HCT116 (cell line): Measurements from ENCODE around the gene EML1. TPM values are rescaled to one million over a fixed set of nuclear protein-coding genes. Genes with fewer than 3 reads are reported as not detected.

Source experiments
- ATAC-seq: fragments of 200-7000 bp; cut with Tn5 transposase; 2 replicates; pipeline ENCODE4 v1.9.1; 2020; ENCODE audit warnings: mild to moderate bottlenecking, moderate library complexity
- Bru-seq: library from RNA; stranded (reverse); fragments of 400-500 nt; gene quantifications from one replicate; lab custom pipeline; 2021; lab: Mats Ljungman, UMichigan
- BruChase-seq, 2 experiments: library from RNA; stranded (reverse); fragments of 400-500 nt; gene quantifications; one replicate each; lab custom pipeline; 2021; lab: Mats Ljungman, UMichigan
- BruUV-seq: library from RNA; stranded (reverse); fragments of 400-500 nt; replicated peaks from 2 replicates; lab custom pipeline; 2021; lab: Mats Ljungman, UMichigan
- CTCF ChIA-PET: fragments of 300-600 bp; sonication (Branson Sonifier 250); formaldehyde crosslinking; loops from one replicate; lab custom pipeline; 2021; ENCODE audit warnings: antibody characterized with exemption; lab: Charles Lee
- POLR2A ChIA-PET: fragments of 300-600, 350-600 bp; sonication (Branson Sonifier 250); formaldehyde crosslinking; loops from one replicate; lab custom pipeline; 2021; ENCODE audit warnings: antibody characterized with exemption; lab: Charles Lee
- RAD21 ChIA-PET, 2 experiments: fragments of 300-600 bp; sonication (Branson Sonifier 250); formaldehyde crosslinking; loops; one replicate each; lab custom pipeline; 2023; ENCODE audit warnings: low total read pairs in 2 of 2; ENCODE audit not compliant: uncharacterized antibody in 2 of 2, unreplicated experiment in 2 of 2, low non-redundant PET in 1 of 2; lab: Charles Lee
- DNase-seq: peaks from one replicate; pipeline ENCODE4 v3.0.0-alpha.2; 2010; ENCODE audit warnings: low read depth, low spot score
- H2AFZ ChIP-seq: fragments of 200-600 bp; shearing (Covaris generic), sonication (generic); 2 replicates; pipeline ENCODE4 v1.6.1; 2017; ENCODE audit warnings: low read depth, mixed run types, mixed read lengths, antibody characterized with exemption, low read length; ENCODE audit not compliant: poor library complexity, severe bottlenecking
- H3K27ac ChIP-seq: 2 replicates; pipeline ENCODE4 v1.5.1; 2012; ENCODE audit warnings: low read depth, low read length
- H3K27me3 ChIP-seq: fragments of 200-600 bp; sonication (generic); 2 replicates; pipeline ENCODE4 v1.6.1; 2016; ENCODE audit warnings: mixed run types, low read length, mixed read lengths; ENCODE audit not compliant: insufficient read depth
- H3K36me3 ChIP-seq, 2 experiments: fragments of 200-500 bp in 1 of 2; fragments of 200-600 bp in 1 of 2; sonication (Bioruptor generic) in 1 of 2; sonication (generic) in 1 of 2; 2 replicates each; pipeline versions ENCODE4 v1.5.1 to v1.6.1; 2014 to 2016; ENCODE audit warnings: low read length in 2 of 2, inconsistent platforms in 1 of 2, mixed read lengths in 1 of 2, mixed run types in 1 of 2; ENCODE audit not compliant: insufficient read depth in 2 of 2, control insufficient read depth in 1 of 2
- H3K4me1 ChIP-seq, 2 experiments: fragments of 200-600 bp in 1 of 2; sonication (generic) in 1 of 2; 2 replicates each; pipeline versions ENCODE4 v1.5.1 to v1.6.1; 2012 to 2017; ENCODE audit warnings: low read length in 2 of 2, inconsistent platforms in 1 of 2, mild to moderate bottlenecking in 1 of 2, mixed read lengths in 1 of 2, mixed run types in 1 of 2, moderate library complexity in 1 of 2; ENCODE audit not compliant: insufficient read depth in 2 of 2, control insufficient read depth in 1 of 2
- H3K4me2 ChIP-seq: fragments of 200-600 bp; sonication (generic); 2 replicates; pipeline ENCODE4 v1.6.1; 2017; ENCODE audit warnings: mixed run types, low read length, mixed read lengths
- H3K4me3 ChIP-seq, 2 experiments: fragments of 200-600 bp in 1 of 2; sonication (generic) in 1 of 2; replicated peaks in 1 of 2; 2 replicates each; pipeline ENCODE4 v1.5.1; 2011 to 2016; ENCODE audit warnings: low read length in 2 of 2, control low read depth in 1 of 2, low read depth in 1 of 2, mild to moderate bottlenecking in 1 of 2, mixed read lengths in 1 of 2, mixed run types in 1 of 2
- H3K79me2 ChIP-seq: fragments of 200-600 bp; sonication (generic); 2 replicates; pipeline ENCODE4 v1.6.1; 2017; ENCODE audit warnings: mild to moderate bottlenecking, mixed run types, low read length, moderate library complexity, mixed read lengths; ENCODE audit not compliant: insufficient read depth
- H3K9ac ChIP-seq: fragments of 200-600 bp; sonication (generic); 2 replicates; pipeline ENCODE4 v1.6.1; 2016; ENCODE audit warnings: low read length, mixed read lengths
- H3K9me2 ChIP-seq: fragments of 200-600 bp; sonication (generic), shearing (Covaris generic); 2 replicates; pipeline ENCODE4 v1.6.1; 2017; ENCODE audit warnings: mixed run types, mild to moderate bottlenecking, moderate library complexity; ENCODE audit not compliant: insufficient read depth
- H3K9me3 ChIP-seq, 2 experiments: fragments of 200-500 bp in 1 of 2; fragments of 200-600 bp in 1 of 2; sonication (Bioruptor generic) in 1 of 2; sonication (generic) in 1 of 2; 2 replicates each; pipeline ENCODE4 v1.6.1; 2014 to 2017; ENCODE audit warnings: low read length in 2 of 2, mixed read lengths in 2 of 2, inconsistent platforms in 1 of 2, low read depth in 1 of 2, mild to moderate bottlenecking in 1 of 2, mixed run types in 1 of 2, moderate library complexity in 1 of 2; ENCODE audit not compliant: control insufficient read depth in 1 of 2, insufficient read depth in 1 of 2
- H4K20me1 ChIP-seq: fragments of 200-600 bp; sonication (generic), shearing (Covaris generic); 2 replicates; pipeline ENCODE4 v1.6.1; 2017; ENCODE audit warnings: mixed run types, mild to moderate bottlenecking, moderate library complexity; ENCODE audit not compliant: insufficient read depth
- CBX3 ChIP-seq: IDR thresholded peaks from 2 replicates; pipeline ENCODE4 v1.6.1; 2012; ENCODE audit warnings: low read depth
- CEBPB ChIP-seq: IDR thresholded peaks from 2 replicates; pipeline ENCODE4 v1.6.1; 2012; ENCODE audit warnings: low read depth
- CTCF ChIP-seq, 3 experiments: fragments of 200-600 bp in 1 of 3; sonication (generic) in 1 of 3; IDR thresholded peaks in 2 of 3; conservative IDR thresholded peaks in 1 of 3; 2 replicates each; pipeline ENCODE4 v1.5.1; 2012 to 2017; ENCODE audit warnings: low read depth in 2 of 3, low read length in 2 of 3, antibody characterized with exemption in 1 of 3, borderline replicate concordance in 1 of 3, control low read depth in 1 of 3, mild to moderate bottlenecking in 1 of 3, mixed read lengths in 1 of 3, mixed run types in 1 of 3, moderate library complexity in 1 of 3; ENCODE audit not compliant: insufficient read depth in 1 of 3
- EGR1 ChIP-seq: IDR thresholded peaks from 2 replicates; pipeline ENCODE4 v1.6.1; 2012; ENCODE audit warnings: low read depth
- ELF1 ChIP-seq: IDR thresholded peaks from 2 replicates; pipeline ENCODE4 v1.6.1; 2012; ENCODE audit warnings: low read depth, borderline replicate concordance
- EZH2 ChIP-seq: fragments of 200-600 bp; sonication (generic); IDR thresholded peaks from 2 replicates; pipeline ENCODE4 v1.6.1; 2017; ENCODE audit warnings: antibody characterized with exemption, mixed run types
- FOSL1 ChIP-seq: IDR thresholded peaks from 2 replicates; pipeline ENCODE4 v1.6.1; 2012; ENCODE audit warnings: low read depth
- MAX ChIP-seq: IDR thresholded peaks from 2 replicates; pipeline ENCODE4 v1.6.1; 2012
- POLR2A ChIP-seq: IDR thresholded peaks from 2 replicates; pipeline ENCODE4 v1.7.0; 2011; ENCODE audit warnings: borderline replicate concordance; ENCODE audit not compliant: insufficient read depth, insufficient read length; ENCODE audit errors: extremely low read depth
- POLR2AphosphoS5 ChIP-seq: IDR thresholded peaks from 2 replicates; pipeline ENCODE4 v1.6.1; 2011; ENCODE audit warnings: mild to moderate bottlenecking, low read depth, low read length, moderate library complexity
- REST ChIP-seq: IDR thresholded peaks from 2 replicates; pipeline ENCODE4 v1.6.1; 2012; ENCODE audit warnings: low read depth
- SIN3A ChIP-seq: IDR thresholded peaks from 2 replicates; pipeline ENCODE4 v1.6.1; 2012; ENCODE audit warnings: low read depth
- SRF ChIP-seq: IDR thresholded peaks from 2 replicates; pipeline ENCODE4 v1.6.1; 2012; ENCODE audit warnings: low read depth
- ZBTB33 ChIP-seq: IDR thresholded peaks from 2 replicates; pipeline ENCODE4 v1.6.1; 2011; ENCODE audit warnings: mild to moderate bottlenecking, low read length, moderate library complexity; ENCODE audit not compliant: insufficient replicate concordance; ENCODE audit errors: extremely low read depth
- ZFX ChIP-seq: fragments of 450-650 bp; IDR thresholded peaks from 2 replicates; pipeline ENCODE4 v1.6.1; 2017
- intact Hi-C: fragments of 100-400 bp; cut with micrococcal nuclease; formaldehyde crosslinking; loops from 2 replicates; pipeline ENCODE4 v1.10.0; 2022
- long read RNA-seq: library from polyadenylated mRNA; unstranded; transcript quantifications from one replicate; pipeline ENCODE4 v2.0.0, GENCODE V29; 2021; ENCODE audit not compliant: unreplicated experiment
- polyA plus RNA-seq: library from polyadenylated mRNA; unstranded; fragments of >200 nt; gene quantifications from 2 replicates; pipeline ENCODE4 v1.2.1, GENCODE V29; 2012; ENCODE audit warnings: missing spikeins
- total RNA-seq: library from RNA; stranded (reverse); gene quantifications from one replicate; pipeline ENCODE4 v1.2.1, GENCODE V29; 2021; ENCODE audit not compliant: unreplicated experiment

The EML1 gene
- total RNA-seq (7.4 TPM), Bru-seq, nascent RNA (percentile 39 among the genes with signal in this experiment), BruChase-seq, experiment 1, labeled RNA remaining after a 6-hour chase (percentile 35 among the genes with signal in this experiment), BruChase-seq, experiment 2, labeled RNA remaining after a 2-hour chase (percentile 35 among the genes with signal in this experiment)
- polyA plus RNA-seq, result 3.6 and 5.2 TPM in 2 replicates
- long read RNA-seq, full-length matches to known transcripts, result 14 of 26 reads
- long read RNA-seq, partial matches to known transcripts, result 2 of 26 reads
- long read RNA-seq, other reads (novel, unspliced or antisense), result 10 of 26 reads

GRCh38 chr14:99793213-99794150, at the start of gene EML1:
Gene EML1, plus strand, starts transcription at chr14:99793413. Its CDS starts 64 bp downstream, at chr14:99793477.
- DNase-seq (peak; percentile 23), ATAC-seq (peak; percentile 95)
- POLR2A ChIA-PET, result no interaction called here
- H3K9me3 ChIP-seq, result no peaks in the 10 kb centered on the region
- no peaks in the 10 kb centered on the region for H3K9me2 ChIP-seq
- peaks cover 28% of the 10 kb centered on the region; the same call in 1 of the 2 replicates for H3K27me3 ChIP-seq
- TF ChIP-seq REST, result no peak
- no peak for TF ChIP-seq ELF1
- no peak for TF ChIP-seq MAX
- TF ChIP-seq CTCF (IDR thresholded peaks at IDR 0.05 in 2 of 3, conservative IDR thresholded peaks at IDR 0.05 in 1 of 3; ENCODE audit: borderline replicate concordance in 1 of 3, insufficient read depth in 1 of 3, low read depth in 2 of 3, low read length in 2 of 3), result no peak
- no peak for TF ChIP-seq EGR1
- no peak for TF ChIP-seq CEBPB
- TF ChIP-seq POLR2A, result no peak
- TF ChIP-seq ZFX, result peak; percentile 80
- TF ChIP-seq EZH2, result no peak
- peak; percentile 41; the same call in 1 of the 2 replicates for TF ChIP-seq POLR2AphosphoS5
- no peak for TF ChIP-seq SRF
- TF ChIP-seq SIN3A, result peak; percentile 23; the same call in 1 of the 2 replicates
- TF ChIP-seq ZBTB33, result no peak
- TF ChIP-seq FOSL1, result no peak
- no peak for TF ChIP-seq CBX3
- no peaks in the 10 kb centered on the region for H4K20me1 ChIP-seq
- H3K79me2 ChIP-seq, result no peaks in the 10 kb centered on the region
- peak within 1 kb of the TSS; percentile 86 for H3K4me2 ChIP-seq
- H3K9ac ChIP-seq, result peak within 1 kb of the TSS; percentile 46
- CTCF ChIA-PET, result interaction anchor here (1.6 kb wide), 1 partner anchor 12 kb away, joined by 4 read pairs; no protein-coding TSS in a partner anchor
- H3K27ac ChIP-seq, result peak within 1 kb of the TSS; percentile 50; the same call in 1 of the 2 replicates
- peak within 1 kb of the TSS; percentile 53 to 60 for H3K4me3 ChIP-seq
- intact Hi-C loops, result loop anchor here (5.0 kb wide), 1 partner anchor 36 kb away; no protein-coding TSS in a partner anchor
- BruUV-seq, result no TSS peak
- H3K4me1 ChIP-seq, result peaks cover 7 to 9% of the 10 kb centered on the region in 2 experiments; a peak in 2 of 4 replicates
- RAD21 ChIA-PET, result no interaction called here
- H3K36me3 ChIP-seq, result no peaks in the 10 kb centered on the region
- no peak within 1 kb of the TSS for H2AFZ ChIP-seq
